Measurements from ENCODE around the gene KRTAP4-6.
"Not testable (repeated sequence)": the region's sequence is repeated elsewhere in the genome, so short reads cannot be mapped to it uniquely, and the experiment has no call there.

The KRTAP4-6 gene

DNA sequence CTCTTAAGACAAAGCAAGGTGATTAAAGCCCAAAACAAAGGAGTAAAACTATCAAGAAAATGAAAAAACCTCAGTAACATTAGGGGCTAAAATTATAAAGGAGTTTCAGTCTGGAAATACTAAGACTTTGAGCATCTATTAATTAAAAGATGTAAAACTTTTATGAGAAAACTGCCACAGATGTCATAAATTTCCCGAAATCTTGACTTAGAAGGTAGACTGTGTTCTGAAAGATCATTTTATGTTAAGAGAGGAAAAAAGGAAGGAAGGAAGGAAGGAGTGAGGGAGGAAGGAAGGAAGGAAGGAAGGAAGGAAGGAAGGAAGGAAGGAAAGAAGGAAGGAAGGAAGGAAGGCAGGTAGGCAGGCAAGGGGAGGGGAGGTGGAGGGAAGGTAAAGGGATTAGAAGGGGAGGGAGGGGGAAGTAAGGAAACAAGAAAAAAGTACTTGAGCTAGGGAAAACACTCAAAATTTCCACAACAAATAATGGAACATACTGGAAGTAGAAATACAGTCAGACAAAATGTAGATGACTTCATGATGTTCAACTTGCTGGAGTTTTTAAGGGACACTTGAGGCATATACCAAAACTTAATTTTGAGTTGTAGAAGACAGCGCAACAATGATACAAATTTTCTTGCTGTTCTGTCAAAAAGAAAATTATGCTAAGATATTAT is 7.3 kb upstream of the KRTAP4-6 start:
- no peak for DNase-seq (ENCODE audit: low spot score)

DNA sequence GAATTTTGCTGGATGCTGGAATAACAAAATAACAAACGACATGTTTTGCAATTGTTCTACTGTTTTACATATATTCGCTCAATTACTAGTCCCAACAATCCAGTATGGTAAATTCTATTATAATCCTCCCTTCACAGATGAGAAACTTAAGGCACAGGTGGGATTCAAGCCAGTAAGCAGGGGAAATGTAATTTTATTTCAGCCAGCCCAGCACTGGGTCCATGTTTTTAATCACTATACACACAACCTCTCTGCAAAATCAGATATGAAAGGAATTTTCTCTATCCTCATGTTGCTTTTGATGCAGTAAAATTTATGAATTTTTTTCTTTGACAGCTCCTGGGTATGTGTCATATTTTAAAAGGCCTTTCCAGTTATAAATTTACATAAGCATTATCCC is 4.9 kb upstream of the KRTAP4-6 start:
- no peak for DNase-seq (ENCODE audit: low spot score)

GRCh38 chr17:41144846-41145245 is 4.5 kb upstream of the KRTAP4-6 start:
- DNase-seq (ENCODE audit: low spot score), result no peak

GRCh38 chr17:41141361-41141760 is 1.0 kb upstream of the KRTAP4-6 start:
- no peak for DNase-seq (ENCODE audit: low spot score)

DNA sequence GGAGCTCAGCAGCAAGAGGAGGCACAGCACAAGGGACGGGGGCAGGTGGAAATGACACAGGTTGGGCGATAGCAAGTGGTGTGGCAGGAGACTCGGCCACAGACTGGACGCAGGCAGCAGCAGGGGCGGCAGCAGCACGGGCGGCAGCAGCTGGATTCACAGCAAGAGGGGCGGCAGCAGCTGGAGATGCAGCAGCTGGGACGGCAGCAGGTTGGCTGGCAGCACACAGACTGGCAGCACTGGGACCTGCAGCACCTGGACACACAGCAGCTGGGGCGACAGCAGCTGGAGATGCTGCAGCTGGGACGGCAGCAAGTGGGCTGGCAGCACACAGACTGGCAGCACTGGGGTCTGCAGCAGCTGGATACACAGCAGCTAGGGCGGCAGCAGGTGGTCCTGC is 479 bp downstream of the KRTAP4-6 start:
- DNase-seq (ENCODE audit: low spot score), result not testable (repeated sequence)

GRCh38 chr17:41133880-41134735 is 6.2 kb downstream of the KRTAP4-6 start:
- no peak for DNase-seq (ENCODE audit: low spot score)

DNA sequence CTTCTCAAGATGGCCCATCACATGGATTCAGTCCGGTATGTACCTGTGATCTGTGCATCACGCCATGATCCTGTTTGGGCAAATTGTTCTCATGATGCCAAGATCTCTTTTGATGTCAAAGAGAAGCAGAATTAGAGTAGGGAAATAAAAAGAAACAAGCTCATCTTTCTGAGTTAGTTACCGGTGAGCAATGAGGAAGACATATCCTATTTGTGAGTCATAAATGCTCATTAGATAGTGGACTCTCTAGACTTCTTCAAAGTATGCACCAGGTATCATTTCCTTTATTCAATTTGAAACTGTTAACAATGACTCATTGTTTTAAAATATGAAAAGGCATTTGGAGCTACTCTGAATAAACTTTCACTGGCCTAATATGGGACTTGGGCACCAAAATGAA is 8.4 kb downstream of the KRTAP4-6 start:
- no peak for DNase-seq (ENCODE audit: low spot score)

- no peak for DNase-seq (ENCODE audit: low spot score)
Measured at GRCh38 chr17:41127371-41127770, 13.0 kb downstream of the KRTAP4-6 start.

- DNase-seq (ENCODE audit: low spot score), result no peak
Measured at GRCh38 chr17:41126412-41126811, 13.9 kb downstream of the KRTAP4-6 start.

- no peak for DNase-seq (ENCODE audit: low spot score)
Measured at GRCh38 chr17:41125064-41125463, 15.3 kb downstream of the KRTAP4-6 start.

- DNase-seq (ENCODE audit: low spot score), result not testable (repeated sequence)
Measured at GRCh38 chr17:41123991-41124371, 16.4 kb downstream of the KRTAP4-6 start, which contains the start of gene KRTAP4-12. Gene KRTAP4-12 (minus strand): TSS chr17:41124182. CDS start chr17:41124122, 60 bp downstream.

DNA sequence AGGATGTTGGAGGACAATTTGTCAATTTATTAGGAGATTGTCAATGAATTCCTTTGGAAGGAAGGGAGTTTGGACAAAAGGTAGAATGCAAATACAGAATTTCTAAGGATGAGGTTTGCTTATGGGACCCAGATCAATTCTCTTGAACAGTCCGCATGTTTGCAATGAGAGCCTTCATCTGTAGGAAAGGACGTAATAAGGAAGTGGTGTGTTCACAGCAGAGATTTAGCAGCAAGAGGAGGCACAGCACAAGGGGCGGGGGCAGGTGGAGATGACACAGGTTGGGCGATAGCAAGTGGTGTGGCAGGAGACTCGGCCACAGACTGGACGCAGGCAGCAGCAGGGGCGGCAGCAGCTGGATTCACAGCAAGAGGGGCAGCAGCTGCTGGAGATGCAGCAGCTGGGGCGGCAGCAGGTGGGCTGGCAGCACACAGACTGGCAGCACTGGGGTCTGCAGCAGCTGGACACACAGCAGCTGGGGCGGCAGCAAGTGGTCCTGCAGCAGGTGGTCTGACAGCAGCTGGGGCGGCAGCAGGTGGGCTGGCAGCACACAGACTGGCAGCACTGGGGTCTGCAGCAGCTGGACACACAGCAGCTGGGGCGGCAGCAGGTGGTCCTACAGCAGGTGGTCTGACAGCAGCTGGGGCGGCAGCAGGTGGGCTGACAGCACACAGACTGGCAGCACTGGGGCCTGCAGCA is 16.9 kb downstream of the KRTAP4-6 start:
- DNase-seq (ENCODE audit: low spot score), result not testable (repeated sequence)

- no peak for DNase-seq (ENCODE audit: low spot score)
Measured at GRCh38 chr17:41121742-41122141, 18.6 kb downstream of the KRTAP4-6 start.

GRCh38 chr17:41119696-41120690 is 20.4 kb downstream of the KRTAP4-6 start:
- DNase-seq (ENCODE audit: low spot score), result not testable (repeated sequence)

DNA sequence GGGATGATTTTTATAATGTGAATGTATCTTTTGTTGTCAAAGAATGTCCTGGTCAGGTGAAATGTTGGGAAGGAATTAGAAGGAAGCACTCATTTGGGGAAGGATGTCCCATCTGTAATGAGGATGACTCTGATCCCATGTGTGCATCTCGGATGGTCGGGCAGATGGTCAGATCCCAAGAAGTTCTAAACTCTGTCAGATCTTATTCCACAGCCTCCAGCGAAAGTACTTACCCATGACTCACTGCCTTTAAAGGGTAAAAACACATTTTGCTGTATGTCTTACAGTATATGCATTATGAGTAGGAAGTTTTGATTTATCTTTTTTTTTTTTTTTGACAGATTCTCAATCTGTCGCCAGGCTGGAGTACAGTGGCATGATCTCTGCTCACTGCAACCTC is 21.6 kb downstream of the KRTAP4-6 start:
- DNase-seq (ENCODE audit: low spot score), result no peak

DNA sequence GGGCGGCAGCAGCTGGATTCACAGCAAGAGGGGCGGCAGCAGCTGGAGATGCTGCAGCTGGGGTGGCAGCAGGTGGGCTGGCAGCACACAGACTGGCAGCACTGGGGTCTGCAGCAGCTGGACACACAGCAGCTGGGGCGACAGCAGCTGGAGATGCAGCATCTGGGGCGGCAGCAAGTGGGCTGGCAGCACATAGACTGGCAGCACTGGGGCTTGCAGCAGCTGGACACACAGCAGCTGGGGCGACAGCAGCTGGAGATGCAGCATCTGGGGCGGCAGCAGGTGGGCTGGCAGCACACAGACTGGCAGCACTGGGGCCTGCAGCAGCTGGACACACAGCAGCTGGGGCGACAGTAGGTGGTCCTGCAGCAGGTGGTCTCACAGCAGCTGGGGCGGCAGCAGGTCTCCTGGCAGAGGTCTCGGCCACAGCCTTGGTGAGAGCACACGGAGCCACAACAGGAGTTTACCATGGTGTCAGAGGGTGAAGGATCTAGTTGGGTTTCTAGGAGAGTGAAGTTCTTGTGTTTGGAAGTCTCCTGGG is 22.4 kb downstream of the KRTAP4-6 start, which contains the start of gene KRTAP4-11:
Gene KRTAP4-11, minus strand, starts transcription at position 528 of the 541 bp plus-strand sequence. Its CDS starts 58 bp downstream, at position 470.
- DNase-seq (ENCODE audit: low spot score), result not testable (repeated sequence)

DNA sequence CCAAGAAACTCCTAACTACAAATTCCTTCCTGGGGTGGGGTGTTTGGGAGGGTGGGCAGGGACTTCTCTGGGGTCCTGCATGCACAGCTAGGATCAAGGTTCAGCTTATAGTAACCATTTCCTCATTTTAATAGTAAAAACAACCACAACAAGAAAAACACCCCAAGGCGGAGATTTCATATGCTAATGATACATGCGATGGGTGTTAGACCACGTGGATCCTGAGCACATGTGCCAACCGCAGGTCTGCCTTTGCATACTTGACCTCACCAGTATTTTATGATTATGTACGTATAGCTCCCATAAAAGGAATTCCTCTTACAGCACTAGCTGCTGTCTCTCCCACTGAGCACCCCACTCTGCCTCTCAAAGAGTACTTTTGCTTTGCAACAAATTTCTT is 24.0 kb downstream of the KRTAP4-6 start:
- no peak for DNase-seq (ENCODE audit: low spot score)

GRCh38 chr17:41111151-41111885 is 29.0 kb downstream of the KRTAP4-6 start:
- no peak for DNase-seq (ENCODE audit: low spot score)

DNA sequence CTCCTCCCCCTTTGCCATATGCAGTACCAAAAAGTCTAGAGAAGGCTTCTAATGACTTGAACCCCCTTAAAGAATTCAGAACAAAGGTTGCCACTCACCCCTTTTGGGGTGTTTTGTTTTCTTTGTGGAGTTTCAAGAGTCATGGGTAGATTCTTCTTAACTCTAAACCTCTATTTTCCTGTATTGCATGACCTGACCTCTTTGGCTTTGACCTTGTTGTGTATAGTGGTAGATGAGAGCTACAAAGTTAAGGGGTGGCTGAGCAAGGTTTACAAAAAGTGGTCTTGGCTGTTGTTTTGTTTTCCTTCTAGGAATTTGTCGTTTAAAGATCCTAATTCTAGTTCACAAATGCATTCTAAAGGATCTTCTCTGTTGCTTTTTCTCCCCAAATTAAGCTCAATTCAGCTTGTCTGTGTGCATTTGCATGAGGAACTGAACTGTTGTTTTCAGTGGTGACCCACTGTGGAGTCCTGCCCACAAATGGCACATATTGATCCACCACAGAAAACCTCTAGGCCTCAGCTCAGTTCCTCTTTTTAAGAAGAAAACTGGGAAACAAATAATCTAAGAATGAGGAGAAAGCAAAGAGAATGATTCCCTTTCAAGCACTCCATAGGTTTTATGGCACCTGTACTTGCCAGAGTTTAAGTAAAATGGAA is 31.5 kb downstream of the KRTAP4-6 start:
- DNase-seq (ENCODE audit: low spot score), result not testable (repeated sequence)
